Muscle layer of colon (tissue), 2 donors: ENCODE measurements around the gene ASCL2.
"Not testable (repeated sequence)": the region's sequence is repeated elsewhere in the genome, so short reads cannot be mapped to it uniquely, and the experiment has no call there.

ENCODE experiments used
- H3K27ac ChIP-seq: one replicate; pipeline ENCODE4 v1.7.0; 2013; ENCODE audit warnings: low read depth, mild to moderate bottlenecking, low read length, moderate library complexity
- H3K27me3 ChIP-seq, 2 donors: one replicate each; pipeline ENCODE4 v1.7.0; 2013; ENCODE audit warnings: low read length in 2 of 2, mild to moderate bottlenecking in 2 of 2; ENCODE audit not compliant: insufficient read depth in 2 of 2, control insufficient read depth in 1 of 2
- H3K36me3 ChIP-seq: one replicate; pipeline ENCODE4 v1.7.0; 2013; ENCODE audit warnings: mild to moderate bottlenecking, low read length; ENCODE audit not compliant: insufficient read depth
- H3K4me1 ChIP-seq: one replicate; pipeline ENCODE4 v1.7.0; 2013; ENCODE audit warnings: mild to moderate bottlenecking, low read length; ENCODE audit not compliant: insufficient read depth
- H3K4me3 ChIP-seq, 2 donors: one replicate each; pipeline ENCODE4 v1.7.0; 2013; ENCODE audit warnings: low read length in 2 of 2, low read depth in 1 of 2, mild to moderate bottlenecking in 1 of 2, moderate library complexity in 1 of 2
- H3K9ac ChIP-seq: one replicate; pipeline ENCODE4 v1.7.0; 2013; ENCODE audit warnings: low read length
- H3K9me3 ChIP-seq: one replicate; pipeline ENCODE4 v1.7.0; 2013; ENCODE audit warnings: mild to moderate bottlenecking, low read length
- donor health status: abdominal sarcoma.
- donor health status: Adenocarcinoma of cecum.

Gene ASCL2

GRCh38 chr11:2293531-2293971, 23.2 kb upstream of the ASCL2 start:
- Histone ChIP-seq H3K9ac (no peak overlapping the region), H3K9me3 (no peaks in the 10 kb centered on the region), H3K27me3 (peaks cover 0 to 3% of the 10 kb centered on the region in 2 donors), H3K4me1 (no peaks in the 10 kb centered on the region), H3K4me3 (no peak overlapping the region), H3K27ac (no peak overlapping the region), H3K36me3 (no peaks in the 10 kb centered on the region)

- Histone ChIP-seq H3K27ac (no peak overlapping the region), H3K36me3 (no peaks in the 10 kb centered on the region), H3K9me3 (no peaks in the 10 kb centered on the region), H3K4me3 (no peak overlapping the region), H3K27me3 (peaks cover 0 to 9% of the 10 kb centered on the region in 2 donors), H3K4me1 (peaks cover 7% of the 10 kb centered on the region), H3K9ac (no peak overlapping the region)
Observed at GRCh38 chr11:2290351-2290841, 20.0 kb upstream of the ASCL2 start.

DNA sequence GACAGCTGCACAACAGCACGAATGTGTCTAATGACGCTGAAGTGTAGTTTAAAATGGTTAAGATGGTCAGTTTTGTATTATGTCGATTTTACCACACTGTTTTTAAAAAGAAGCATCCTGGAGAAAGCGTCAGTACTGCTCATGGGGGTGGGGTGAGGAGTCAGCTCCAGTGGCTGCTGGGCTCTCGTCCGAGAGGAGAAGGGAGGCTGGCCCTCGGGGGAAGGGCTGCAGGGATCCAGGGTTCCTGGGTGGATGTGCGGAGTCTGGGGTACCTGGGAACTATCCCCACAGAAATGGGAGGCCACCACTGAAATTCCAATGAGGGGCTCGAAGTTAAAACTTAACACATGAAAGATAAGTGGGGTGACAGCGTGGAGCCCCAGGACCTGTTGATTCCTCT, 19.5 kb upstream of the ASCL2 start:
- Histone ChIP-seq H3K4me3 (no peak overlapping the region), H3K4me1 (peaks cover 7% of the 10 kb centered on the region), H3K9ac (no peak overlapping the region), H3K9me3 (no peaks in the 10 kb centered on the region), H3K27me3 (peaks cover 0 to 9% of the 10 kb centered on the region in 2 donors), H3K36me3 (no peaks in the 10 kb centered on the region), H3K27ac (no peak overlapping the region)

GRCh38 chr11:2289350-2289749, 19.0 kb upstream of the ASCL2 start:
- H3K27ac ChIP-seq: no peak overlapping the region
- no peak overlapping the region for H3K9ac ChIP-seq
- H3K36me3 ChIP-seq: no peaks in the 10 kb centered on the region
- H3K27me3 ChIP-seq: peaks cover 0 to 9% of the 10 kb centered on the region in 2 donors
- H3K4me1 ChIP-seq: peaks cover 7% of the 10 kb centered on the region
- no peak overlapping the region for H3K4me3 ChIP-seq
- H3K9me3 ChIP-seq: no peaks in the 10 kb centered on the region

DNA sequence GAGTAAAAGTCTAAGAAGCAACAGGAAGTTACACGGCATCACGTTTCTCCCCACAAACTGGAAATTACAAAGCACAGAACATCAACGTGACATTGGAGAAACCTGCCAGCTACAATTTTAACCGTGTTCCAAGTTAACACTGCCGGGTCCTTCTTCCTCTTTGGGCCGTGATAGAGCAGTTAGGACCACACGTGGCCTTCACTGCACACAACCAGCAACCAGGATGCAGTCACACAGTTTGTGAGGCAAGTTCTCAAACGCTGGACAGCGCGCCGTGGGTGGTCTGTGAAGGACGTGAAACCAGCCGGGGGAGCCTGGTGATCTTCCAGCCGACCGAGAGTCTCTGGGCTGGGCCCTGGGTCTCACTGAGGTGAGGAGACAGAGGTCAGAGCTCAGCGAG, 16.7 kb upstream of the ASCL2 start:
- H3K4me1 ChIP-seq: peaks cover 7% of the 10 kb centered on the region
- H3K27me3 ChIP-seq: peaks cover 0 to 9% of the 10 kb centered on the region in 2 donors
- H3K27ac ChIP-seq: no peak overlapping the region
- H3K9ac ChIP-seq: no peak overlapping the region
- H3K36me3 ChIP-seq: no peaks in the 10 kb centered on the region
- no peak overlapping the region for H3K4me3 ChIP-seq
- no peaks in the 10 kb centered on the region for H3K9me3 ChIP-seq

GRCh38 chr11:2286350-2286749, 16.0 kb upstream of the ASCL2 start:
- not testable (repeated sequence) for H3K9me3 ChIP-seq, H3K4me3 ChIP-seq, H3K9ac ChIP-seq, H3K27me3 ChIP-seq, H3K4me1 ChIP-seq, H3K27ac ChIP-seq, H3K36me3 ChIP-seq

GRCh38 chr11:2280208-2280607, 9.8 kb upstream of the ASCL2 start:
- H3K36me3 ChIP-seq: no peaks in the 10 kb centered on the region
- H3K27me3 ChIP-seq: peaks cover 0 to 5% of the 10 kb centered on the region in 2 donors
- H3K4me3 ChIP-seq: no peak overlapping the region
- H3K9me3 ChIP-seq: no peaks in the 10 kb centered on the region
- H3K4me1 ChIP-seq: no peaks in the 10 kb centered on the region
- no peak overlapping the region for H3K27ac ChIP-seq
- H3K9ac ChIP-seq: no peak overlapping the region

- Histone ChIP-seq H3K36me3 (no peaks in the 10 kb centered on the region), H3K4me3 (no peak overlapping the region), H3K4me1 (no peaks in the 10 kb centered on the region), H3K9ac (no peak overlapping the region), H3K9me3 (no peaks in the 10 kb centered on the region), H3K27ac (no peak overlapping the region), H3K27me3 (peaks cover 0 to 5% of the 10 kb centered on the region in 2 donors)
Observed at GRCh38 chr11:2277933-2278523, 7.6 kb upstream of the ASCL2 start.

GRCh38 chr11:2277008-2277346, 6.6 kb upstream of the ASCL2 start:
- H3K4me1 ChIP-seq: no peaks in the 10 kb centered on the region
- no peaks in the 10 kb centered on the region for H3K9me3 ChIP-seq
- H3K27me3 ChIP-seq: peaks cover 0 to 8% of the 10 kb centered on the region in 2 donors
- no peak overlapping the region for H3K9ac ChIP-seq
- H3K36me3 ChIP-seq: no peaks in the 10 kb centered on the region
- H3K27ac ChIP-seq: no peak overlapping the region
- H3K4me3 ChIP-seq: no peak overlapping the region

- H3K4me3 ChIP-seq: no peak overlapping the region
- H3K9me3 ChIP-seq: no peaks in the 10 kb centered on the region
- H3K27me3 ChIP-seq: peaks cover 0 to 13% of the 10 kb centered on the region in 2 donors
Observed at GRCh38 chr11:2276280-2277007, 6.1 kb upstream of the ASCL2 start.

GRCh38 chr11:2275334-2276279, 5.2 kb upstream of the ASCL2 start:
- H3K9me3 ChIP-seq: no peaks in the 10 kb centered on the region
- peaks cover 0 to 22% of the 10 kb centered on the region in 2 donors for H3K27me3 ChIP-seq
- H3K4me3 ChIP-seq: no peak overlapping the region
- H3K36me3 ChIP-seq: no peaks in the 10 kb centered on the region
- no peak overlapping the region for H3K27ac ChIP-seq
- H3K4me1 ChIP-seq: no peaks in the 10 kb centered on the region
- no peak overlapping the region for H3K9ac ChIP-seq

More at GRCh38 chr11:2276280-2277007, 6.1 kb upstream of the ASCL2 start:
- H3K36me3 ChIP-seq: no peaks in the 10 kb centered on the region
- H3K27ac ChIP-seq: no peak overlapping the region
- H3K4me1 ChIP-seq: no peaks in the 10 kb centered on the region
- H3K9ac ChIP-seq: no peak overlapping the region
